Measurements from ENCODE around the gene SULT1C4.
"Not testable (repeated sequence)": the region's sequence is repeated elsewhere in the genome, so short reads cannot be mapped to it uniquely, and the experiment has no call there.

The SULT1C4 gene

DNA sequence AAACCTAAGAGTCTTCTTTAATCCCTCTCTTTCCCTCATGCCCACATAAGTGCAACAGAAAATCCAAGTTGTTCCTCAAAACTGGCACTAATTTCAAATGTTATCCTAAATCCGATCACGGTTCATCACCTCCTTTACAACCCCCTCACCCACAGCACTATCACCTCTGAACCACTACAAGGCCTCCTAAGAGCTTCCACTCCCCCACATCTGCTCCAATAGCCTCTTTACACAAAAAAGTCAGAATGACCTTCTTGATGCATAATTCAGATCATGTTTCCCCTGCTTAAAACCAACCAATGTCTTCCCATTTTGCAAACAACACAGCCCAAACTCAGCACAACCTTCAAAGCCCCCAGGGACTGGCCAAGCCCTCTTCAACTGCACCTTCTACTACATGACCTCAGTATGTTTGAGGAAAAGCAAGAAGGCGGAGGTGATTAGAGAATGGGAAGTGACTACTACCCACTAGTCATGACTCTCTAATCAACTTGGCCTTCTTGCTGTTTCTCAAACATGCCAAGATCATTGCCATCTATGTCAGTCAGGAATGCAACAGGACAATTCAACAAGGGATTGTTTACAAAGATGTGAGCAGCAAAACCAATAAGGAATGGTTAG, 36.6 kb downstream of the SULT1C4 start:
- no peak for DNase-seq

DNA sequence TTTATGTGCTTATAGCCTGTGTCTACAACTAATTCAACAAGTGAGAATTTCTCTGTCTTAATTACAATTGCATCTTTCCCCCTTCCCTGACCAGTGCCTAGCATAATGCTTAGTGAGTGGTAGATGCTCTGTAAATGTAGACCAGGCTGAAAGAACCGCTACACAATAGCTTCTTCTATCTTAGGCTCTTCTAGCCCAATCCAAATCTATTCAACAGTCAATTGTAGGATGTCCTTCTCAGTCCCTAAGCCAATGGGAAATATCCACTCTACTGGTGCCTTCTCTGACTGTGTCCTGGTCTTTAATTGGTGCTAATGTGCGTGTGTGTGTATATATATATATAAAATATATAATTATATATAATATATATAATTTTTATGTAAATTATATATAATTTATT, 37.2 kb downstream of the SULT1C4 start:
- no peak for DNase-seq

DNA sequence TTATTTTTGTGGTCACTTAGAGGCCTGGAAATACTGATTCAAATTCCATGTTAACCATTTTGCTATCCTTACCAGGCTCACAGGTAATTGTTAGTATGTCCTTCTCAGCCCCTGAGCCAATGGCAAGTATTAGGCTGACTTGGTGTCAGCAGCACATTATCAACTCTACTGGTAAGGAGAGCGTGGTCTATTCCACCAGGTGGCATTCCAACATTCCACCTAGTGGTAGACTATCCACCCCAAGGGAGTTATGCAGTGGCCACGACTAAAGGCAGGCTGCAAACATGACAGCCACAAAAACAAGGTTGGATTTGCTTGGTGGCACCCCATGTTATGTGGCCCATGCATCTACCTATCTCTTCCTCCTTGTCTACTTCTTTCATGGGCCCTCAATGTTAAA, 39.5 kb downstream of the SULT1C4 start:
- peak in 1 of 2 experiments; percentile 30 for DNase-seq

DNA sequence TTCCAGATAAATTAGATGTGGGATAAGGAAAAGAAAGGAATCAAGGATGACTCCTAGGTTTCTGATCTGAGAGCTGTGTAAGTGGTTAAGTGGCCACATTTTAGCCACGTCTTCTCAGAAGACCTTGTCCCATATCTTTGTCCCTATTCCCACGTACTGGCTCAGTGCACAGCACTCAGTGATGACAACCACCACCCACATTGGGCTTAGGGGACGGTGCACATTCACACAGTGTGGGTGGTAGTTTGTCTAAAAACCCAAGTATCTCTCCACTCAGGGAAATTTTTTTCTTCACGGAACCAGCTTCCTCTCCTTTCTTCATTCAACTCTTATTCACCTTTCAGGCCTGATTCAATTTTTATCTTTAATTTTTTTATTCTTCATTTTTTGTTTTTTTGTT, 40.7 kb downstream of the SULT1C4 start:
- no peak for DNase-seq

DNA sequence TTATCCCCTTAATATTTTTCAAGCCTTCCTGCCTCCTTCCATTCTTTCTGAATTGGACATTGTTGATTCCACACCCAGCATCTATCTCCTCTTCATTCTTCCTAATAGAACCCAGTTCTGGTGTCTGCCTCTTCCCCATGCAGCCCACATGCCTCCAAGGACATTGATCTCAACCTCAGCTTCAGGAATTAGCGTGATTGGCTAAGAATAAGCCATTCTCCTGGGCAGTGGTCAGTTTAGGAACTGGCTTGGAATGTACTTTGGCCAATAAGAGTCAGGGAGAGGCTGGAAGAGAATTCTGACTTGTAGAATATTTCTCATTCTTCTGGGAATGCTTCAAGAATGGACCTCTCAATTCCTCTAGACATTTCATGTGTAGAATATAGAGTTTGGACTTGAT, 45.3 kb downstream of the SULT1C4 start:
- DNase-seq = no peak

DNA sequence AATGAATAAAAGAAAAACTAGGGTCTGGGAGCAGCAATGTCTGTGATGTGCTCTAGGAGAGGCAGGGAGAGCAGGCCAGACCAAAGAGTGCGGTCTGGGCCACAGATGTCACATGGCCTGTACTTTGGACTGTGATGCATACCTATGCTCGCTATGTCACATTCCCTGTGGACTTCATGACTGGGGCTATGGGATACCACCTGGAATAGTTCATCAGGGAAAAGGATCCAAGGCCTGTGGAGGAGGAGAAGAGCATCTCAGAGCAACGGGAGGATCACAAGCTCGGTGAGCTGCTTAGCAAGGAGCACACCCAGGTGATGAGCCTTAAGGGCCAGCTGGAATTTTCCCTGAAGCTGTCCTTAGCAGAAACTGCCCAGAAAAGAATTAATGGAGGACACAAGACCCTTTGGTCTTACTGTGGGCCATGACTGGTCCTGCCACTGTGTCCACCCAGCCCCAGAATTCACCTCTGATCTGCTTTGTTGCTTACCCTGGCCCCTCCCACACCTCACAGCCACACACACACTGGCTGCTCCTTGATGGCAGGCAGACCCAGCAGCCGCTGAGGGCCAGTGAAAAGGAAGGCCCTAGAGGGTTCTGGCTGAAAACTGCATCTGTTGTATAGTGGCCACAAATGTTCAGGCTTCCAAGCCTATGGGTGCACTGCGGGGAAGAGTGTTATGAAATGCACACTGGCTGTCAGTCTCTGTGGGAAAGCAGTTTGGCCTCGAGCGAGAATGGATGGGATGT, 45.9 kb downstream of the SULT1C4 start:
- DNase-seq = no peak

DNA sequence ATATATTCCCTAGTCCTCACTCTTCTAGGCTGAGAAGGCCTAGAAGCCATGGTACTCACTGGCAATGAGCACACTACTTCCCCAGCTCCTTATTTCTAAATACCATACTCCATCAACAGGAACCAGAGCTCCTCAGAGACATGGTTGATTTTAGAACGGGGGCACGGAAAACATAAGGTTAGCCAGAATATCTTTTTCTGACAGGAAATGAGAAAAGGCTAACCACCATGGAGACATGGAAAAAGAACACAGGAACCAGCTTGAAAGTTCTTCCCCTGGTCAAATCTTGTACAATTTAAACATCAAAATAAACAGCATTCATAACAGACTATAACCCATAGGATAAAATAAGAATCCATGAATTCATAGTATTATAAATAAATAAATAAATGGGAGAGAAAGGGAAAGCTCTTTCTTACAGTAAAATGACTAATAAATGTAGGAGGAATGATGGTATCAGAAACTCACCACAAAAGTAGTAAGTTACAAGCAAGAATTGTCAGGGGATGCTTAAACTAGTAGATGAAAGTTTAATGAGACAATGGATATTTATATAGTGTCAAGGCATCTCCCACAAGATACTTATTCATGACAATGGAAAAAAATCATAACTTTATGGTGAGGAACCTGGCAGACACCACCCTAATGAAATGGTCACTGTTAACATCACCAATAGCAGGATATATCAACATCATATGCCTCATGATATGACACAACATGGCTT, 50.7 kb downstream of the SULT1C4 start:
- no peak for DNase-seq

DNA sequence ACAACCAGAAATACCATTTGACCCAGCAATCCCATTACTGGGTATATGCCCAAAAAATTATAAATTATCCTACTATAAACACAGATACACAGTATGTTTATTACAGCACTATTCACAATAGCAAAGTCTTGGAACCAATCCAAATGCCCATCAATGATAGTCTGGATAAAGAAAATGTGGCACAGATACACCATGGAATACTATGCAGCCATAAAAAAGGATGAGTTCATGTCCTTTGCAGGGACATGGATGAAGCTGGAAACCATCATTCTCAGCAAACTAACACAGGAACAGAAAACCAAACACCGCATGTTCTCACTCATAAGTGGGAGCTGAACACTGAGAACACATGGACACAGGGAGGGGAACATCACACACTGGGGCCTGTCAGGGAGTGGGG, 57.8 kb downstream of the SULT1C4 start:
- not testable (repeated sequence) for DNase-seq

DNA sequence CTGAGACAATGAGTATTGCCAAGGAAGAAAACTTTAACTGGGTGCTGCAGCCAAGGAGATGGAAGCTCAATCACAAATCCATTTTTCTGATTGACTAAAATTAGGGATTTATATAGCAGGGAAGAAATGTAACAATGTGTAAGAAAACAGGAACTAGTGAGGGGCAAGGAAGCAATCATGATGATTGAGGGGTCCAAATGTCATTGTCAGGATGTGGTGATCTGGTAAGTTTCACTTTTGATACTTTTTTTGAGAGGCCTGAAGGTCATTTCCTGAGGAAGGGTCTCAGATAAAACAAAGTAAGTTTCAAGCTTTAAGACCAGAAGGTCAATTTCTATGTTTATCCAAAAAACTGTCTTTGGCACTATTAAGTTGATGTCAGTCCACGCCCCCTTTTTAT, 59.2 kb downstream of the SULT1C4 start:
- DNase-seq = no peak
